Osteocyte (in vitro differentiated cells): Measurements from ENCODE around the gene ACSL1. TPM values are rescaled to one million over a fixed set of nuclear protein-coding genes. Genes with fewer than 3 reads are reported as not detected.

ENCODE experiments used
- DNase-seq: peaks from one replicate; pipeline ENCODE4 v3.0.0; 2021; ENCODE audit warnings: mixed read lengths; ENCODE audit not compliant: unreplicated experiment; ENCODE audit errors: extremely low spot score
- H3K27ac Mint-ChIP-seq: one replicate; pipeline ENCODE4 v1.8.0; 2021; ENCODE audit warnings: mild to moderate bottlenecking, mixed read lengths; ENCODE audit not compliant: unreplicated experiment
- H3K27me3 Mint-ChIP-seq: one replicate; pipeline ENCODE4 v1.8.0; 2021; ENCODE audit warnings: mixed read lengths; ENCODE audit not compliant: unreplicated experiment
- H3K36me3 Mint-ChIP-seq: one replicate; pipeline ENCODE4 v1.8.0; 2021; ENCODE audit warnings: mixed read lengths; ENCODE audit not compliant: unreplicated experiment
- H3K4me1 Mint-ChIP-seq: one replicate; pipeline ENCODE4 v1.8.0; 2021; ENCODE audit warnings: mixed read lengths; ENCODE audit not compliant: unreplicated experiment
- H3K4me3 Mint-ChIP-seq: one replicate; pipeline ENCODE4 v1.8.0; 2021; ENCODE audit warnings: mild to moderate bottlenecking, moderate library complexity, mixed read lengths; ENCODE audit not compliant: unreplicated experiment
- H3K9me3 Mint-ChIP-seq: one replicate; pipeline ENCODE4 v1.8.0; 2021; ENCODE audit warnings: mixed read lengths; ENCODE audit not compliant: unreplicated experiment
- CTCF ChIP-seq: fragments of 200-600 bp; sonication (generic); IDR thresholded peaks from 2 replicates; pipeline ENCODE4 v1.5.0; 2021; ENCODE audit warnings: antibody characterized with exemption, mild to moderate bottlenecking, moderate library complexity
- total RNA-seq: library from RNA; stranded (reverse); gene quantifications from 2 replicates; pipeline ENCODE4 v1.2.1, GENCODE V29; 2021

ACSL1 gene
- total RNA-seq, 1 donor from 2014 or later, result 28.6 TPM

GRCh38 chr4:184831153-184831552, 5.4 kb upstream of the ACSL1 start:
- Mint-ChIP-seq H3K36me3 (no peaks in the 10 kb centered on the region), H3K27ac (no peak overlapping the region), H3K4me1 (no peaks in the 10 kb centered on the region), H3K4me3 (no peak overlapping the region), H3K9me3 (no peaks in the 10 kb centered on the region), H3K27me3 (peaks cover 9% of the 10 kb centered on the region)
- TF ChIP-seq CTCF, result no peak
- no peak for DNase-seq

- no peak for TF ChIP-seq CTCF
- peaks cover 9% of the 10 kb centered on the region for H3K27me3 Mint-ChIP-seq
- DNase-seq, result no peak
- no peak overlapping the region for H3K27ac Mint-ChIP-seq
- H3K9me3 Mint-ChIP-seq, result no peaks in the 10 kb centered on the region
- H3K36me3 Mint-ChIP-seq, result no peaks in the 10 kb centered on the region
- peak overlapping the region; percentile 78 for H3K4me3 Mint-ChIP-seq
- peaks cover 15% of the 10 kb centered on the region for H3K4me1 Mint-ChIP-seq
Observed at GRCh38 chr4:184826691-184827270, 1.0 kb upstream of the ACSL1 start.

- H3K27me3 Mint-ChIP-seq, result peaks cover 8% of the 10 kb centered on the region
- peak overlapping the region; percentile 78 for H3K4me3 Mint-ChIP-seq
- no peak for TF ChIP-seq CTCF
- H3K4me1 Mint-ChIP-seq, result peaks cover 15% of the 10 kb centered on the region
- no peaks in the 10 kb centered on the region for H3K36me3 Mint-ChIP-seq
- no peaks in the 10 kb centered on the region for H3K9me3 Mint-ChIP-seq
- DNase-seq, result no peak
- no peak overlapping the region for H3K27ac Mint-ChIP-seq
Observed at GRCh38 chr4:184825141-184825895, 450 bp downstream of the ACSL1 start.

- H3K36me3 Mint-ChIP-seq, result no peaks in the 10 kb centered on the region
- peaks cover 15% of the 10 kb centered on the region for H3K4me1 Mint-ChIP-seq
- no peak for TF ChIP-seq CTCF
- H3K27ac Mint-ChIP-seq, result no peak overlapping the region
- H3K27me3 Mint-ChIP-seq, result peaks cover 5% of the 10 kb centered on the region
- H3K4me3 Mint-ChIP-seq, result peak overlapping the region; percentile 78
- H3K9me3 Mint-ChIP-seq, result no peaks in the 10 kb centered on the region
- DNase-seq, result no peak
Observed at GRCh38 chr4:184824776-184825084, 1.0 kb downstream of the ACSL1 start.

GRCh38 chr4:184824081-184824775, 1.5 kb downstream of the ACSL1 start:
- H3K4me3 Mint-ChIP-seq, result peak overlapping the region; percentile 78
- H3K4me1 Mint-ChIP-seq, result peaks cover 15% of the 10 kb centered on the region
- TF ChIP-seq CTCF, result no peak
- no peak overlapping the region for H3K27ac Mint-ChIP-seq
- H3K27me3 Mint-ChIP-seq, result peaks cover 3% of the 10 kb centered on the region
- DNase-seq, result no peak
- no peaks in the 10 kb centered on the region for H3K36me3 Mint-ChIP-seq
- no peaks in the 10 kb centered on the region for H3K9me3 Mint-ChIP-seq
